ENCODE results near the gene HNF4A. TPM values are rescaled to one million over a fixed set of nuclear protein-coding genes. Genes with fewer than 3 reads are reported as not detected.
A peak's percentile ranks its signal among the peaks of the same experiment; 100 is the strongest.

Gene HNF4A
- polyA plus RNA-seq, 3 donors = 49.8 to 73.1 (median 69.0) TPM

- no peak for DNase-seq
Measured at GRCh38 chr20:44403194-44404112, 48.0 kb downstream of the HNF4A start.

GRCh38 chr20:44404204-44405181, 49.0 kb downstream of the HNF4A start:
- no peak for DNase-seq

GRCh38 chr20:44405257-44405656, 49.8 kb downstream of the HNF4A start:
- DNase-seq = no peak

- DNase-seq = no peak
Measured at GRCh38 chr20:44405785-44406571, 50.5 kb downstream of the HNF4A start.

- no peak for DNase-seq
Measured at GRCh38 chr20:44406572-44407137, 51.2 kb downstream of the HNF4A start.

- no peak for DNase-seq
Measured at GRCh38 chr20:44407402-44408184, 52.1 kb downstream of the HNF4A start.

GRCh38 chr20:44409132-44409600, 53.7 kb downstream of the HNF4A start:
- no peak for DNase-seq

- DNase-seq = no peak
Measured at GRCh38 chr20:44410583-44411019, 55.1 kb downstream of the HNF4A start.

- no peak for DNase-seq
Measured at GRCh38 chr20:44411020-44411756, 55.7 kb downstream of the HNF4A start.

GRCh38 chr20:44411757-44412401, 56.4 kb downstream of the HNF4A start:
- no peak for DNase-seq

GRCh38 chr20:44412402-44413144, 57.1 kb downstream of the HNF4A start:
- no peak for DNase-seq

- no peak for DNase-seq
Measured at GRCh38 chr20:44413575-44414345, 58.3 kb downstream of the HNF4A start.

- no peak for DNase-seq
Measured at GRCh38 chr20:44414346-44414714, 58.8 kb downstream of the HNF4A start.

GRCh38 chr20:44414808-44415207, 59.3 kb downstream of the HNF4A start:
- no peak for DNase-seq

GRCh38 chr20:44415833-44416715, 60.6 kb downstream of the HNF4A start:
- DNase-seq = peak; percentile 42
